Measurements from ENCODE around the gene ENOPH1.

Gene ENOPH1

GRCh38 chr4:82434949-82435348 lies 4.6 kb downstream of the ENOPH1 start:
- no peak for TF ChIP-seq CTCF (conservative IDR thresholded peaks at IDR 0.05; ENCODE audit: low read depth, low read length)
- DNase-seq (ENCODE audit: low read depth) = no peak
- H3K4me3 ChIP-seq (ENCODE audit: low read length) = no peak overlapping the region

GRCh38 chr4:82436130-82436529 lies 5.7 kb downstream of the ENOPH1 start:
- no peak overlapping the region for H3K4me3 ChIP-seq (ENCODE audit: low read length)
- no peak for TF ChIP-seq CTCF (conservative IDR thresholded peaks at IDR 0.05; ENCODE audit: low read depth, low read length)
- DNase-seq (ENCODE audit: low read depth) = no peak

- DNase-seq (ENCODE audit: low read depth) = no peak
- no peak overlapping the region for H3K4me3 ChIP-seq (ENCODE audit: low read length)
- no peak for TF ChIP-seq CTCF (conservative IDR thresholded peaks at IDR 0.05; ENCODE audit: low read depth, low read length)
Observed at GRCh38 chr4:82436780-82437179, 6.4 kb downstream of the ENOPH1 start.

GRCh38 chr4:82437285-82438005 lies 7.1 kb downstream of the ENOPH1 start:
- DNase-seq (ENCODE audit: low read depth) = no peak
- no peak overlapping the region for H3K4me3 ChIP-seq (ENCODE audit: low read length)
- no peak for TF ChIP-seq CTCF (conservative IDR thresholded peaks at IDR 0.05; ENCODE audit: low read depth, low read length)

GRCh38 chr4:82439088-82439487 lies 8.7 kb downstream of the ENOPH1 start:
- no peak for TF ChIP-seq CTCF (conservative IDR thresholded peaks at IDR 0.05; ENCODE audit: low read depth, low read length)
- no peak overlapping the region for H3K4me3 ChIP-seq (ENCODE audit: low read length)
- no peak for DNase-seq (ENCODE audit: low read depth)

- H3K4me3 ChIP-seq (ENCODE audit: low read length) = no peak overlapping the region
- DNase-seq (ENCODE audit: low read depth) = no peak
- no peak for TF ChIP-seq CTCF (conservative IDR thresholded peaks at IDR 0.05; ENCODE audit: low read depth, low read length)
Observed at GRCh38 chr4:82447886-82448285, 17.5 kb downstream of the ENOPH1 start.

- no peak for TF ChIP-seq CTCF (conservative IDR thresholded peaks at IDR 0.05; ENCODE audit: low read depth, low read length)
- no peak overlapping the region for H3K4me3 ChIP-seq (ENCODE audit: low read length)
- no peak for DNase-seq (ENCODE audit: low read depth)
Observed at GRCh38 chr4:82450966-82451755, 20.8 kb downstream of the ENOPH1 start.

Measured in retinal pigment epithelial cell (primary cell).